ENCODE measurements around the gene CDC42EP5. TPM values are rescaled to one million over a fixed set of nuclear protein-coding genes. Genes with fewer than 3 reads are reported as not detected.

Gene CDC42EP5
- total and polyA plus RNA-seq, 4 donors, result 15.8 to 25.7 (median 21.3) TPM

- ATAC-seq (ENCODE audit: insufficient read depth, low FRiP score) (no peak), DNase-seq (no peak)
- Histone ChIP-seq H3K27me3 (ENCODE audit: control insufficient read depth in 3 of 3, insufficient read depth in 3 of 3, low read length in 2 of 3) (peaks cover 8 to 32% (median 31%) of the 10 kb centered on the region in 3 donors), H3K4me3 (no peak overlapping the region), H3K36me3 (ENCODE audit: control insufficient read depth in 4 of 4, insufficient read depth in 4 of 4, low read length in 4 of 4) (no peaks in the 10 kb centered on the region), H3K4me1 (ENCODE audit: control insufficient read depth in 5 of 5, insufficient read depth in 5 of 5, low read length in 5 of 5) (peaks cover 0 to 17% (median 6%) of the 10 kb centered on the region in 5 donors), H3K27ac (ENCODE audit: low read depth in 1 of 2, low read length in 1 of 2) (no peak overlapping the region), H3K9me3 (ENCODE audit: control insufficient read depth in 4 of 4, insufficient read depth in 3 of 4, low read length in 3 of 4) (peaks cover 0 to 9% (median 0%) of the 10 kb centered on the region in 4 donors), H3K9ac (ENCODE audit: insufficient read depth in 1 of 2, low read length in 2 of 2) (no peak overlapping the region)
- TF ChIP-seq CTCF (IDR thresholded peaks at IDR 0.05; ENCODE audit: control extremely low read depth, extremely low read depth), result no peak
- WGBS, 2 donors, result 35 to 43% methylated on average over 43 to 44 of the region's 44 CpGs
These were observed 56.2 kb downstream of the CDC42EP5 start for GRCh38 chr19:54416695-54417491.

DNA sequence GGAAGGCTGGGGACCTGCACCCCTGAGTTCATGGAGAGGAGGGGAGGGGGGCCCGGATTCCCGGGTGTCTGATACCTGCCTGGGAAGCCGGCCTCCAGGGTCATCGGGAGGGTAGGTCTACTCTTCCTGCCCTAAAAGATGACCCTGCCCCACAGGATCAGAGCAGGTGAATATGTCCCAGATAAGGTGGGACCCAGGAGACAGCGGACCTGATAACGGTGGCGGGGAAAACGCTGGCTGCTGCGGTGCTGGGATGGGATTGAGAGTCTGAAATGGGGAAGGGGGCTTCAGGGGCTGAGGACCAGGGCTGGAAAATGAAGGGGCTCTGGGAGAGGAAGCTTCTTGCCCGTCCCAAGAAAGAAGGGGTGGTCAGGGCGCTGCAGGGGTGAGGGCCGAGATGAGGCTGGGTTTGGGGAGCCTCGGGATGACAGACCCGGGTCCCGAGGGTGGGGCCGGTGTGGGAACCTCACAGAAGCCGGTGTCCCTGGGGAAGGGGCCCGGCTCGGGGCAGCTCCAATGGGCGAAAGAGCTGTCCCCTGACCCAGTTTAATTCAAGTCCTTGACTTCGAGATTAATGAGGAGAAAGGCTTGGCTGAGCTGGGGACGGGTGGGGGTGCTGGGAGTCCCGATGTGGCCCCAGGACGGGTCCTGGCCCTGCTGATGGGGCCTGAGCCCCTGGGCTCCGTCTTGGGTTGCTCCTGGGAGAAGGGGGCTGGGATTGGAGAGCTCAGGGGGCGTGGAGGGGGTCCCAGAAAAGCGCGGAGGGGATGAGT lies 57.0 kb downstream of the CDC42EP5 start:
- peaks cover 8 to 32% (median 31%) of the 10 kb centered on the region in 3 donors for H3K27me3 ChIP-seq (ENCODE audit: control insufficient read depth in 3 of 3, insufficient read depth in 3 of 3, low read length in 2 of 3)
- 6 to 8% methylated on average over 28 of the region's 28 CpGs for WGBS, 2 donors
- H3K4me3 ChIP-seq, result no peak overlapping the region

GRCh38 chr19:54415208-54415900 lies 57.7 kb downstream of the CDC42EP5 start, which contains the start of gene TTYH1:
Gene TTYH1, plus strand, starts transcription at chr19:54415464. Its CDS starts 89 bp downstream, at chr19:54415553.
- Histone ChIP-seq H3K4me1 (ENCODE audit: control insufficient read depth in 5 of 5, insufficient read depth in 5 of 5, low read length in 5 of 5) (peaks cover 0 to 17% (median 4%) of the 10 kb centered on the region in 5 donors), H3K4me3 (no peak within 1 kb of the TSS), H3K9me3 (ENCODE audit: control insufficient read depth in 4 of 4, insufficient read depth in 3 of 4, low read length in 3 of 4) (peaks cover 0 to 7% (median 0%) of the 10 kb centered on the region in 4 donors), H3K27me3 (ENCODE audit: control insufficient read depth in 3 of 3, insufficient read depth in 3 of 3, low read length in 2 of 3) (peaks cover 8 to 32% (median 31%) of the 10 kb centered on the region in 3 donors), H3K36me3 (ENCODE audit: control insufficient read depth in 4 of 4, insufficient read depth in 4 of 4, low read length in 4 of 4) (no peaks in the 10 kb centered on the region), H3K9ac (ENCODE audit: insufficient read depth in 1 of 2, low read length in 2 of 2) (no peak within 1 kb of the TSS), H3K27ac (ENCODE audit: low read depth in 1 of 2, low read length in 1 of 2) (no peak within 1 kb of the TSS)
- DNase-seq (no peak), ATAC-seq (ENCODE audit: insufficient read depth, low FRiP score) (no peak)
- no peak for TF ChIP-seq CTCF (IDR thresholded peaks at IDR 0.05; ENCODE audit: control extremely low read depth, extremely low read depth)
- 4% methylated on average over 58 to 63 of the region's 68 CpGs for WGBS, 2 donors

More for the DNA sequence above, 57.0 kb downstream of the CDC42EP5 start:
- TF ChIP-seq CTCF (IDR thresholded peaks at IDR 0.05; ENCODE audit: control extremely low read depth, extremely low read depth), result no peak
- Histone ChIP-seq H3K4me1 (ENCODE audit: control insufficient read depth in 5 of 5, insufficient read depth in 5 of 5, low read length in 5 of 5) (peaks cover 0 to 17% (median 6%) of the 10 kb centered on the region in 5 donors), H3K9ac (ENCODE audit: insufficient read depth in 1 of 2, low read length in 2 of 2) (no peak overlapping the region), H3K27ac (ENCODE audit: low read depth in 1 of 2, low read length in 1 of 2) (no peak overlapping the region), H3K36me3 (ENCODE audit: control insufficient read depth in 4 of 4, insufficient read depth in 4 of 4, low read length in 4 of 4) (no peaks in the 10 kb centered on the region), H3K9me3 (ENCODE audit: control insufficient read depth in 4 of 4, insufficient read depth in 3 of 4, low read length in 3 of 4) (peaks cover 0 to 9% (median 0%) of the 10 kb centered on the region in 4 donors)
- no peak for DNase-seq
- no peak for ATAC-seq (ENCODE audit: insufficient read depth, low FRiP score)

Small RNA genes lying within 50 kb of the gene (small RNA-seq; reads per million reads assigned to genes)
- gene AC245884.3 (ENCODE audit: low replicate concordance), result not detected

Other genes starting within 250 kb of the CDC42EP5 start
- gene LILRA6, start 230.5 kb downstream of the CDC42EP5 start, total RNA-seq, result 10 to 100 TPM in 1 of 2 donors, 1 to 10 TPM in 1; 5.3 to 25.0 TPM
- 10 to 100 TPM in 1 of 2 donors, 1 to 10 TPM in 1; 7.9 to 91.7 TPM for gene LILRA6, start 230.5 kb downstream of the CDC42EP5 start, polyA plus RNA-seq
- gene LILRB5, start 216.0 kb downstream of the CDC42EP5 start, total RNA-seq, result 1 to 10 TPM; 2.2 to 5.8 TPM
- gene LILRB5, start 216.0 kb downstream of the CDC42EP5 start, polyA plus RNA-seq, result 1 to 10 TPM; 3.2 to 3.8 TPM
- gene LILRB2, start 192.2 kb downstream of the CDC42EP5 start, total RNA-seq, result 10 to 100 TPM in 1 of 2 donors, 1 to 10 TPM in 1; 9.1 to 44.7 TPM
- 100 to 1,000 TPM in 1 of 2 donors, 10 to 100 TPM in 1; 11.0 to 202 TPM for gene LILRB2, start 192.2 kb downstream of the CDC42EP5 start, polyA plus RNA-seq
- gene LILRA5, start 160.1 kb downstream of the CDC42EP5 start, total RNA-seq, result 10 to 100 TPM in 1 of 2 donors, 1 to 10 TPM in 1; 5.9 to 41.2 TPM
- gene LILRA5, start 160.1 kb downstream of the CDC42EP5 start, polyA plus RNA-seq, result 100 to 1,000 TPM in 1 of 2 donors, 10 to 100 TPM in 1; 11.2 to 262 TPM
- gene LILRA4, start 134.1 kb downstream of the CDC42EP5 start, total RNA-seq, result 1 to 10 TPM in 1 of 2 donors, under 1 TPM in 1; 0.60 to 1.4 TPM
- under 1 TPM; 0.08 to 0.46 TPM for gene LILRA4, start 134.1 kb downstream of the CDC42EP5 start, polyA plus RNA-seq
- 100 to 1,000 TPM in 1 of 2 donors, 10 to 100 TPM in 1; 27.4 to 123 TPM for gene LAIR1, start 108.4 kb downstream of the CDC42EP5 start, total RNA-seq
- gene LAIR1, start 108.4 kb downstream of the CDC42EP5 start, polyA plus RNA-seq, result 100 to 1,000 TPM in 1 of 2 donors, 10 to 100 TPM in 1; 31.6 to 253 TPM
- under 1 TPM; 0.18 to 0.46 TPM for gene TTYH1, start 57.8 kb downstream of the CDC42EP5 start, total RNA-seq
- under 1 TPM in 1 of 2 donors, not detected in 1; 0.05 TPM for gene TTYH1, start 57.8 kb downstream of the CDC42EP5 start, polyA plus RNA-seq
- 100 to 1,000 TPM in 1 of 2 donors, 10 to 100 TPM in 1; 75.1 to 199 TPM for gene LENG8, start 24.1 kb downstream of the CDC42EP5 start, total RNA-seq
- gene LENG8, start 24.1 kb downstream of the CDC42EP5 start, polyA plus RNA-seq, result 100 to 1,000 TPM in 1 of 2 donors, 10 to 100 TPM in 1; 86.4 to 139 TPM
- gene LENG9, start 9.5 kb downstream of the CDC42EP5 start, total RNA-seq, result 10 to 100 TPM in 1 of 2 donors, 1 to 10 TPM in 1; 1.8 to 13.8 TPM
- gene LENG9, start 9.5 kb downstream of the CDC42EP5 start, polyA plus RNA-seq, result 10 to 100 TPM in 1 of 2 donors, 1 to 10 TPM in 1; 4.6 to 11.9 TPM
- gene LAIR2, start 29.5 kb upstream of the CDC42EP5 start, total RNA-seq, result not detected
- 1 to 10 TPM in 1 of 2 donors, not detected in 1; 1.7 TPM for gene LAIR2, start 29.5 kb upstream of the CDC42EP5 start, polyA plus RNA-seq
- gene LILRA2, start 100.5 kb upstream of the CDC42EP5 start, total RNA-seq, result 10 to 100 TPM in 1 of 2 donors, 1 to 10 TPM in 1; 1.2 to 13.6 TPM
- gene LILRA2, start 100.5 kb upstream of the CDC42EP5 start, polyA plus RNA-seq, result 10 to 100 TPM in 1 of 2 donors, 1 to 10 TPM in 1; 4.3 to 51.6 TPM
- 1 to 10 TPM; 2.1 to 8.3 TPM for gene LILRA1, start 120.3 kb upstream of the CDC42EP5 start, total RNA-seq
- gene LILRA1, start 120.3 kb upstream of the CDC42EP5 start, polyA plus RNA-seq, result 10 to 100 TPM in 1 of 2 donors, 1 to 10 TPM in 1; 1.2 to 21.3 TPM
- gene LILRB1, start 157.2 kb upstream of the CDC42EP5 start, total RNA-seq, result 10 to 100 TPM in 1 of 2 donors, 1 to 10 TPM in 1; 5.1 to 33.3 TPM
- 10 to 100 TPM in 1 of 2 donors, 1 to 10 TPM in 1; 8.1 to 90.5 TPM for gene LILRB1, start 157.2 kb upstream of the CDC42EP5 start, polyA plus RNA-seq
- gene LILRB4, start 189.7 kb upstream of the CDC42EP5 start, total RNA-seq, result 10 to 100 TPM in 1 of 2 donors, 1 to 10 TPM in 1; 8.0 to 29.3 TPM
- 100 to 1,000 TPM in 1 of 2 donors, 1 to 10 TPM in 1; 8.7 to 153 TPM for gene LILRB4, start 189.7 kb upstream of the CDC42EP5 start, polyA plus RNA-seq